B cell (primary cell): Measurements from ENCODE around the gene BRWD1. TPM values are rescaled to one million over a fixed set of nuclear protein-coding genes. Genes with fewer than 3 reads are reported as not detected.

Source experiments
- ATAC-seq: fragments of 200-7000 bp; cut with Tn5 transposase; one replicate; pipeline ENCODE4 v1.10.0; 2021; ENCODE audit warnings: low read depth, mild to moderate bottlenecking, moderate number of reproducible peaks, moderate library complexity
- CTCF ChIA-PET: fragments of 350-600 bp; sonication (Branson Sonifier 250); formaldehyde crosslinking; loops from one replicate; lab custom pipeline; 2021; ENCODE audit warnings: antibody characterized with exemption, inconsistent platforms; lab: Charles Lee
- POLR2A ChIA-PET: fragments of 350-600 bp; sonication (Branson Sonifier 250); formaldehyde crosslinking; loops from one replicate; lab custom pipeline; 2021; ENCODE audit warnings: antibody characterized with exemption; lab: Charles Lee
- DNase-seq: peaks from one replicate; pipeline ENCODE4 v3.0.0; 2013
- H2AFZ ChIP-seq: 2 replicates; pipeline ENCODE4 v1.6.1; 2012; ENCODE audit warnings: mild to moderate bottlenecking, low read depth, low read length; ENCODE audit not compliant: insufficient read depth, poor library complexity, severe bottlenecking
- H3K27ac ChIP-seq, 2 donors: 1 replicate in 1 of 2; 2 replicates in 1 of 2; pipeline ENCODE4 v1.5.1; 2012 to 2013; ENCODE audit warnings: low read length in 2 of 2, mild to moderate bottlenecking in 2 of 2, moderate library complexity in 1 of 2
- H3K27me3 ChIP-seq, 4 experiments: fragments of 200-600 bp in 1 of 4; sonication (generic) in 1 of 4; replicated peaks in 1 of 4; 1 replicate in 2 of 4; 2 replicates in 2 of 4; pipeline versions ENCODE4 v1.6.1 to v1.7.0; 2013 to 2016; ENCODE audit warnings: low read length in 3 of 4, mild to moderate bottlenecking in 2 of 4, mixed read lengths in 1 of 4, moderate library complexity in 1 of 4; ENCODE audit not compliant: insufficient read depth in 4 of 4, control insufficient read depth in 3 of 4; ENCODE audit errors: control extremely low read depth in 1 of 4
- H3K36me3 ChIP-seq, 2 experiments: replicated peaks in 1 of 2; 1 replicate in 1 of 2; 2 replicates in 1 of 2; pipeline versions ENCODE4 v1.6.1 to v1.7.1; 2013; ENCODE audit warnings: low read length in 1 of 2; ENCODE audit not compliant: insufficient read depth in 2 of 2, control insufficient read depth in 1 of 2; ENCODE audit errors: control extremely low read depth in 1 of 2, extremely low read depth in 1 of 2
- H3K4me1 ChIP-seq, 2 donors: fragments of 200-600 bp in 1 of 2; sonication (generic) in 1 of 2; 1 replicate in 1 of 2; 2 replicates in 1 of 2; pipeline versions ENCODE4 v1.5.1 to v1.6.1; 2013 to 2017; ENCODE audit warnings: low read length in 2 of 2; ENCODE audit not compliant: control insufficient read depth in 2 of 2, insufficient read depth in 2 of 2
- H3K4me2 ChIP-seq: replicated peaks from 2 replicates; pipeline ENCODE3; 2012; ENCODE audit warnings: mild to moderate bottlenecking, low read depth, low read length; ENCODE audit not compliant: poor library complexity, severe bottlenecking
- H3K4me3 ChIP-seq, 5 experiments: fragments of 200-600 bp in 1 of 5; sonication (generic) in 1 of 5; 1 replicate in 3 of 5; 2 replicates in 2 of 5; pipeline versions ENCODE4 v1.5.1 to v1.7.0; 2011 to 2016; ENCODE audit warnings: low read length in 4 of 5, mild to moderate bottlenecking in 4 of 5, low read depth in 2 of 5, control low read depth in 1 of 5, moderate library complexity in 1 of 5; ENCODE audit not compliant: insufficient read depth in 1 of 5; ENCODE audit errors: control extremely low read depth in 1 of 5, extremely low read depth in 1 of 5
- H3K79me2 ChIP-seq: fragments of 200-600 bp; sonication (generic); one replicate; pipeline ENCODE4 v1.6.0; 2016; ENCODE audit warnings: low read length; ENCODE audit not compliant: control insufficient read depth, insufficient read depth
- H3K9ac ChIP-seq: fragments of 200-600 bp; sonication (generic); 2 replicates; pipeline ENCODE4 v1.6.1; 2017; ENCODE audit warnings: mild to moderate bottlenecking, low read length, moderate library complexity
- H3K9me3 ChIP-seq, 3 donors: one replicate each; pipeline versions ENCODE4 v1.6.1 to v1.7.1; 2013; ENCODE audit warnings: low read length in 2 of 3; ENCODE audit not compliant: control insufficient read depth in 2 of 3, insufficient read depth in 1 of 3; ENCODE audit errors: control extremely low read depth in 1 of 3
- H4K20me1 ChIP-seq: 2 replicates; pipeline ENCODE4 v1.6.0; 2012; ENCODE audit warnings: mild to moderate bottlenecking, low read length; ENCODE audit not compliant: insufficient read depth, control insufficient read depth, poor library complexity, severe bottlenecking
- H3K27ac Mint-ChIP-seq: one replicate; pipeline ENCODE4 v1.8.0; 2021; ENCODE audit warnings: mixed read lengths
- H3K27me3 Mint-ChIP-seq: one replicate; pipeline ENCODE4 v1.8.0; 2021; ENCODE audit warnings: mixed read lengths
- H3K4me1 Mint-ChIP-seq: one replicate; pipeline ENCODE4 v1.8.0; 2021; ENCODE audit warnings: mixed read lengths
- H3K4me3 Mint-ChIP-seq: one replicate; pipeline ENCODE4 v1.8.0; 2021; ENCODE audit warnings: mixed read lengths
- H3K9me3 Mint-ChIP-seq: one replicate; pipeline ENCODE4 v1.8.0; 2022; ENCODE audit warnings: mixed read lengths; ENCODE audit not compliant: insufficient read depth
- CTCF ChIP-seq: fragments of 200-600 bp; IDR thresholded peaks from one replicate; pipeline ENCODE4 v1.8.0; 2022; ENCODE audit warnings: antibody characterized with exemption, mild to moderate bottlenecking
- EZH2 ChIP-seq: IDR thresholded peaks from 2 replicates; pipeline ENCODE4 v1.6.1; 2012; ENCODE audit warnings: borderline replicate concordance, low read depth, mild to moderate bottlenecking, moderate library complexity, low read length; ENCODE audit not compliant: insufficient read depth, poor library complexity, severe bottlenecking
- WGBS: methylation state at CpG from one replicate; pipeline ENCODE4 v1.1.5; 2013; ENCODE audit warnings: missing lambda C conversion rate; ENCODE audit not compliant: insufficient coverage; 5-methylcytosine and 5-hydroxymethylcytosine counted together
- intact Hi-C: fragments of 100-400 bp; cut with micrococcal nuclease; formaldehyde crosslinking; loops from one replicate; pipeline ENCODE4 v1.10.0; 2022
- polyA plus RNA-seq: library from polyadenylated mRNA; depleted of rRNA; stranded (reverse); fragments of >200 nt; gene quantifications from 2 replicates; pipeline ENCODE4 v1.2.3, GENCODE V29; 2012
- total RNA-seq, 2 donors: library from RNA; stranded (reverse); fragments of 120-200 nt in 1 of 2; gene quantifications; 1 replicate in 1 of 2; 2 replicates in 1 of 2; pipeline versions ENCODE4 v1.2.3 to v1.2.4, GENCODE V29; 2013 to 2022

The BRWD1 gene
- total and polyA plus RNA-seq, 2 donors (not counting 1 experiment from before 2014, with no cell fraction given): 9.4 to 93.9 TPM

- no peak overlapping the region for H3K4me3 Mint-ChIP-seq
- ATAC-seq (no peak), DNase-seq (no peak)
- Histone ChIP-seq H3K36me3 (peaks cover 7 to 34% of the 10 kb centered on the region in 2 experiments), H2AFZ (no peak overlapping the region), H3K9ac (no peak overlapping the region), H3K9me3 (no peaks in the 10 kb centered on the region), H3K4me1 (no peaks in the 10 kb centered on the region), H3K27ac (no peak overlapping the region), H3K27me3 (no peaks in the 10 kb centered on the region), H3K4me3 (no peak overlapping the region), H4K20me1 (no peaks in the 10 kb centered on the region), H3K79me2 (no peaks in the 10 kb centered on the region), H3K4me2 (no peak overlapping the region)
- intact Hi-C loops: no loop called here
- no peak for TF ChIP-seq EZH2
- TF ChIP-seq CTCF: no peak
- 100% methylated on average over 1 of the region's 3 CpGs for WGBS
- POLR2A ChIA-PET: no interaction called here
- CTCF ChIA-PET: no interaction called here
- no peaks in the 10 kb centered on the region for H3K4me1 Mint-ChIP-seq
- no peaks in the 10 kb centered on the region for H3K27me3 Mint-ChIP-seq
- H3K27ac Mint-ChIP-seq: no peak overlapping the region
- H3K9me3 Mint-ChIP-seq: no peaks in the 10 kb centered on the region
Measured at GRCh38 chr21:39217356-39218081, 95.9 kb downstream of the BRWD1 start.

- 100% methylated on average over 2 of the region's 2 CpGs for WGBS
- Histone ChIP-seq H3K9ac (no peak overlapping the region), H4K20me1 (no peaks in the 10 kb centered on the region), H3K4me2 (no peak overlapping the region), H3K9me3 (no peaks in the 10 kb centered on the region), H3K4me1 (no peaks in the 10 kb centered on the region), H2AFZ (no peak overlapping the region), H3K79me2 (no peaks in the 10 kb centered on the region), H3K4me3 (no peak overlapping the region), H3K27ac (no peak overlapping the region), H3K27me3 (no peaks in the 10 kb centered on the region), H3K36me3 (peaks cover 5 to 42% of the 10 kb centered on the region in 2 experiments)
- no peak overlapping the region for H3K4me3 Mint-ChIP-seq
- no peaks in the 10 kb centered on the region for H3K4me1 Mint-ChIP-seq
- no peak for TF ChIP-seq CTCF
- no peak for TF ChIP-seq EZH2
- intact Hi-C loops: no loop called here
- ChIA-PET CTCF (no interaction called here), POLR2A (no interaction called here)
- no peaks in the 10 kb centered on the region for H3K27me3 Mint-ChIP-seq
- no peak overlapping the region for H3K27ac Mint-ChIP-seq
- H3K9me3 Mint-ChIP-seq: no peaks in the 10 kb centered on the region
- no peak for ATAC-seq
- no peak for DNase-seq
Measured at GRCh38 chr21:39216290-39216689, 97.1 kb downstream of the BRWD1 start.
